ENCODE data around the gene FRMD3.

The FRMD3 gene

DNA sequence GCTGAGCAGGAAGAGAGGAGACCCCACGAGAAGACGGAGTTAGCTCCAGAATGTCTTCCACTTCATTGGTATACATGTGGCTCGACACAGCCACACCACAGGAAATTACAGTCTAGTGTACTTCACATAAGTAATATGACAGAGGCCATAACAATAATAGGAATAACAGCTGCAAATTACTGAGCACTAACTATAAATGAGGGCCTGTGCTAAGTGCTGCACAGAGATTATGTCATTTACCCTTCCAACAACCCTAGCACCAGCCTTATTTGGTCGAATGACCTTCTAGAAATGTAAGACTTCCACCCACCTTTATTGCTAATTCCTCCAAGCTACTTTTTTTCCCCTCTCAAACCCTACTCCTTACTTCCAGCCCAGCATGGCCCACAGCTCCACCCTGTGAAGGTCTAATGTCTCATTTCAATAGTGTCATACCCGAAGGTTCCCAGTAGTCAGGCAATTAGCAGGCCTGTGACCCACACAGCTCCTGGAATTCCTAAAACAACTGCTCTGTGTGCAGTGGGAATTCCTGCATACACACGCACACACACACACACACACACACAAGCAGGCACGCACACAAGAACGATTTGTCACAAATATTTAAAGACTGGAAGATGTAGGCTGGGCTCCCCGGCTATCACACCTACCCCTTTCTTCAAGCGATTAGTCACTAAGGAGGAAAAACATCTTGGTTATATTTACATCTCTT, 134.5 kb downstream of the FRMD3 start:
- no peak overlapping the region for H2AFZ ChIP-seq (ENCODE audit: low read length)
- no peak for TF ChIP-seq EZH2phosphoT487 (IDR thresholded peaks at IDR 0.05; ENCODE audit: borderline replicate concordance)
- no peak overlapping the region for H3K4me2 ChIP-seq (ENCODE audit: low read depth, low read length, poor library complexity, severe bottlenecking)
- no peak overlapping the region for H3K4me3 ChIP-seq (ENCODE audit: low read length, poor library complexity, severe bottlenecking)
- no peaks in the 10 kb centered on the region for H3K79me2 ChIP-seq (ENCODE audit: insufficient read depth, low read length)
- no peaks in the 10 kb centered on the region for H3K4me1 ChIP-seq (ENCODE audit: insufficient read depth, low read length, poor library complexity, severe bottlenecking)
- H3F3A ChIP-seq (ENCODE audit: low read depth), result no peaks in the 10 kb centered on the region
- H3K9me2 ChIP-seq (replicated peaks; ENCODE audit: low read depth, low read length), result no peaks in the 10 kb centered on the region
- no peaks in the 10 kb centered on the region for H3K36me3 ChIP-seq (ENCODE audit: insufficient read depth, low read length)
- no peaks in the 10 kb centered on the region for H4K20me1 ChIP-seq (ENCODE audit: insufficient read depth, low read length, poor library complexity, severe bottlenecking)
- H3K9ac ChIP-seq (ENCODE audit: low read depth, low read length, poor library complexity, severe bottlenecking), result no peak overlapping the region
- no peaks in the 10 kb centered on the region for H3K9me3 ChIP-seq (ENCODE audit: insufficient read depth, low read depth, low read length)
- H3K27me3 ChIP-seq (ENCODE audit: insufficient read depth, low read length, poor library complexity, severe bottlenecking), result no peaks in the 10 kb centered on the region

- no peaks in the 10 kb centered on the region for H3K79me2 ChIP-seq (ENCODE audit: insufficient read depth, low read length)
- H3K36me3 ChIP-seq (ENCODE audit: insufficient read depth, low read length), result no peaks in the 10 kb centered on the region
- TF ChIP-seq, protein P1, sequence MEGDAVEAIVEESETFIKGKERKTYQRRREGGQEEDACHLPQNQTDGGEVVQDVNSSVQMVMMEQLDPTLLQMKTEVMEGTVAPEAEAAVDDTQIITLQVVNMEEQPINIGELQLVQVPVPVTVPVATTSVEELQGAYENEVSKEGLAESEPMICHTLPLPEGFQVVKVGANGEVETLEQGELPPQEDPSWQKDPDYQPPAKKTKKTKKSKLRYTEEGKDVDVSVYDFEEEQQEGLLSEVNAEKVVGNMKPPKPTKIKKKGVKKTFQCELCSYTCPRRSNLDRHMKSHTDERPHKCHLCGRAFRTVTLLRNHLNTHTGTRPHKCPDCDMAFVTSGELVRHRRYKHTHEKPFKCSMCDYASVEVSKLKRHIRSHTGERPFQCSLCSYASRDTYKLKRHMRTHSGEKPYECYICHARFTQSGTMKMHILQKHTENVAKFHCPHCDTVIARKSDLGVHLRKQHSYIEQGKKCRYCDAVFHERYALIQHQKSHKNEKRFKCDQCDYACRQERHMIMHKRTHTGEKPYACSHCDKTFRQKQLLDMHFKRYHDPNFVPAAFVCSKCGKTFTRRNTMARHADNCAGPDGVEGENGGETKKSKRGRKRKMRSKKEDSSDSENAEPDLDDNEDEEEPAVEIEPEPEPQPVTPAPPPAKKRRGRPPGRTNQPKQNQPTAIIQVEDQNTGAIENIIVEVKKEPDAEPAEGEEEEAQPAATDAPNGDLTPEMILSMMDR (conservative IDR thresholded peaks at IDR 0.05; ENCODE audit: low read length), result no peak
- TF ChIP-seq EZH2phosphoT487 (IDR thresholded peaks at IDR 0.05; ENCODE audit: borderline replicate concordance), result no peak
- no peaks in the 10 kb centered on the region for H3K27me3 ChIP-seq (ENCODE audit: insufficient read depth, low read length, poor library complexity, severe bottlenecking)
- no peak overlapping the region for H3K4me2 ChIP-seq (ENCODE audit: low read depth, low read length, poor library complexity, severe bottlenecking)
- no peaks in the 10 kb centered on the region for H3K9me2 ChIP-seq (replicated peaks; ENCODE audit: low read depth, low read length)
- H4K20me1 ChIP-seq (ENCODE audit: insufficient read depth, low read length, poor library complexity, severe bottlenecking), result no peaks in the 10 kb centered on the region
- H3K4me1 ChIP-seq (ENCODE audit: insufficient read depth, low read length, poor library complexity, severe bottlenecking), result no peaks in the 10 kb centered on the region
- H3F3A ChIP-seq (ENCODE audit: low read depth), result no peaks in the 10 kb centered on the region
- H3K9ac ChIP-seq (ENCODE audit: low read depth, low read length, poor library complexity, severe bottlenecking), result no peak overlapping the region
- H3K4me3 ChIP-seq (ENCODE audit: low read length, poor library complexity, severe bottlenecking), result no peak overlapping the region
- no peak overlapping the region for H2AFZ ChIP-seq (ENCODE audit: low read length)
- no peaks in the 10 kb centered on the region for H3K9me3 ChIP-seq (ENCODE audit: insufficient read depth, low read depth, low read length)
These were observed 136.8 kb downstream of the FRMD3 start for GRCh38 chr9:83401328-83401900.

- H3K36me3 ChIP-seq (ENCODE audit: insufficient read depth, low read length), result no peaks in the 10 kb centered on the region
- H3K4me1 ChIP-seq (ENCODE audit: insufficient read depth, low read length, poor library complexity, severe bottlenecking), result no peaks in the 10 kb centered on the region
- no peak overlapping the region for H3K4me2 ChIP-seq (ENCODE audit: low read depth, low read length, poor library complexity, severe bottlenecking)
- no peak overlapping the region for H2AFZ ChIP-seq (ENCODE audit: low read length)
- no peak overlapping the region for H3K9ac ChIP-seq (ENCODE audit: low read depth, low read length, poor library complexity, severe bottlenecking)
- no peaks in the 10 kb centered on the region for H3K9me2 ChIP-seq (replicated peaks; ENCODE audit: low read depth, low read length)
- H4K20me1 ChIP-seq (ENCODE audit: insufficient read depth, low read length, poor library complexity, severe bottlenecking), result no peaks in the 10 kb centered on the region
- H3F3A ChIP-seq (ENCODE audit: low read depth), result no peaks in the 10 kb centered on the region
- H3K79me2 ChIP-seq (ENCODE audit: insufficient read depth, low read length), result no peaks in the 10 kb centered on the region
- no peak overlapping the region for H3K4me3 ChIP-seq (ENCODE audit: low read length, poor library complexity, severe bottlenecking)
- no peak for TF ChIP-seq EZH2phosphoT487 (IDR thresholded peaks at IDR 0.05; ENCODE audit: borderline replicate concordance)
- TF ChIP-seq, protein P1 (conservative IDR thresholded peaks at IDR 0.05; ENCODE audit: low read length), result no peak
- H3K27me3 ChIP-seq (ENCODE audit: insufficient read depth, low read length, poor library complexity, severe bottlenecking), result no peaks in the 10 kb centered on the region
- no peaks in the 10 kb centered on the region for H3K9me3 ChIP-seq (ENCODE audit: insufficient read depth, low read depth, low read length)
These were observed 141.4 kb downstream of the FRMD3 start for GRCh38 chr9:83396813-83397212.
